Spleen (tissue), 11 donors: ENCODE results near the gene PRKG1. TPM values are rescaled to one million over a fixed set of nuclear protein-coding genes. Genes with fewer than 3 reads are reported as not detected.
A peak's percentile ranks its signal among the peaks of the same experiment; 100 is the strongest.

Experiments
- DNase-seq: peaks from one replicate; pipeline ENCODE4 v3.0.0-alpha.2; 2020
- H3K27ac ChIP-seq, 8 donors: fragments of 200-600 bp; sonication (generic) in 7 of 8; 1 replicate in 4 of 8; 2 replicates in 4 of 8; pipeline versions ENCODE4 v1.5.0 to v1.8.0; 2016 to 2021; ENCODE audit warnings: inconsistent platforms in 4 of 8, mild to moderate bottlenecking in 4 of 8, moderate library complexity in 1 of 8
- H3K27me3 ChIP-seq, 7 donors: fragments of 200-600 bp; sonication (generic) in 6 of 7; replicated peaks in 1 of 7; 1 replicate in 4 of 7; 2 replicates in 3 of 7; pipeline versions ENCODE4 v1.5.0 to v1.8.0; 2016 to 2021; ENCODE audit warnings: inconsistent platforms in 3 of 7, mild to moderate bottlenecking in 1 of 7
- H3K36me3 ChIP-seq, 6 donors: fragments of 200-600 bp; sonication (generic) in 5 of 6; 1 replicate in 4 of 6; 2 replicates in 2 of 6; pipeline versions ENCODE4 v1.5.0 to v1.8.0; 2016 to 2021; ENCODE audit warnings: inconsistent platforms in 2 of 6
- H3K4me1 ChIP-seq, 6 donors: fragments of 200-600 bp; sonication (generic) in 5 of 6; 1 replicate in 3 of 6; 2 replicates in 3 of 6; pipeline versions ENCODE4 v1.5.0 to v1.8.0; 2016 to 2021; ENCODE audit warnings: inconsistent platforms in 3 of 6
- H3K4me3 ChIP-seq, 8 donors: fragments of 200-600 bp; sonication (generic) in 7 of 8; 1 replicate in 4 of 8; 2 replicates in 4 of 8; pipeline versions ENCODE4 v1.5.0 to v1.8.0; 2016 to 2021; ENCODE audit warnings: inconsistent platforms in 4 of 8, mild to moderate bottlenecking in 4 of 8, moderate library complexity in 2 of 8
- H3K9me3 ChIP-seq, 8 donors: fragments of 200-600 bp; sonication (generic) in 7 of 8; 1 replicate in 4 of 8; 2 replicates in 4 of 8; pipeline versions ENCODE4 v1.5.0 to v1.8.0; 2016 to 2021; ENCODE audit warnings: inconsistent platforms in 4 of 8
- CTCF ChIP-seq, 11 experiments: fragments of 200-600 bp in 7 of 11; fragments of 450-650 bp in 4 of 11; sonication (generic) in 4 of 11; IDR thresholded peaks in 8 of 11; conservative IDR thresholded peaks in 3 of 11; 1 replicate in 7 of 11; 2 replicates in 4 of 11; pipeline versions ENCODE4 v1.4.0 to v1.8.0; 2016 to 2021; ENCODE audit warnings: antibody characterized with exemption in 11 of 11, inconsistent platforms in 4 of 11, mild to moderate bottlenecking in 1 of 11
- POLR2A ChIP-seq, 3 donors: fragments of 450-650 bp; IDR thresholded peaks; one replicate each; pipeline ENCODE4 v1.5.1; 2017; ENCODE audit warnings: antibody characterized with exemption in 3 of 3, mild to moderate bottlenecking in 1 of 3
- POLR2AphosphoS5 ChIP-seq, 3 donors: sonication (generic); formaldehyde crosslinking; IDR thresholded peaks; one replicate each; pipeline ENCODE4 v1.5.1; 2017; ENCODE audit warnings: antibody characterized with exemption in 3 of 3
- WGBS, 5 donors: extraction: QIAGEN DNeasy Blood & Tissue Kit in 3 of 5; methylation state at CpG; one replicate each; pipeline versions ENCODE4 v1.1.5 to v1.1.7; 2013 to 2018; 5-methylcytosine and 5-hydroxymethylcytosine counted together
- intact Hi-C: fragments of 100-400 bp; cut with DNase I; formaldehyde crosslinking; loops from one replicate; pipeline ENCODE4 v1.15.0; 2023; ENCODE audit warnings: low total_unique reads
- polyA plus RNA-seq, 3 donors: library from polyadenylated mRNA; stranded (reverse); fragments of 200-250 nt; gene quantifications; one replicate each; pipeline ENCODE4 v1.2.1, GENCODE V29; 2013
- total RNA-seq, 7 donors: library from RNA; depleted of rRNA in 3 of 7; stranded (reverse); fragments of >200 nt in 3 of 7; fragmentation: NEBNext Ultra II Directional in 4 of 7; extraction: Animal tissue kit (Norgen Biotek cat#: 25700) in 4 of 7; gene quantifications; one replicate each; pipeline versions ENCODE4 v1.1.0 to v1.2.1, GENCODE V29; 2016 to 2021
- donor health status: healthy with polysubstance abuse.
- donor health status: DM: no; HTN: no; CAD: no; lungs with moderate emphysema.
- donor health status: DM: no; HTN: no; CAD: no.
- donor health status: Bipolar disorder and iron deficiency.
- donor health status: healthy.
- donor health status: DM: no; HTN: no; CAD: no.
- donor health status: DM: yes; HTN: yes; CAD: no.

PRKG1 gene
- total and polyA plus RNA-seq, 10 donors: 0.65 to 10.5 (median 7.2) TPM

- WGBS, 5 donors: 69 to 89% (median 81%) methylated on average over 4 of the region's 4 CpGs
- Histone ChIP-seq H3K27ac (no peak overlapping the region), H3K36me3 (no peaks in the 10 kb centered on the region), H3K27me3 (no peaks in the 10 kb centered on the region), H3K4me1 (peaks cover 0 to 6% (median 0%) of the 10 kb centered on the region in 6 donors), H3K4me3 (no peak overlapping the region), H3K9me3 (no peaks in the 10 kb centered on the region)
- TF ChIP-seq POLR2A (IDR thresholded peaks at IDR 0.05) (no peak), POLR2AphosphoS5 (IDR thresholded peaks at IDR 0.05) (no peak), CTCF (IDR thresholded peaks at IDR 0.05 in 8 of 11, conservative IDR thresholded peaks at IDR 0.05 in 3 of 11) (no peak)
- no peak for DNase-seq
- intact Hi-C loops: no loop called here
Observed at GRCh38 chr10:51876503-51876902, 802.2 kb downstream of the PRKG1 start.

- no peaks in the 10 kb centered on the region for H3K9me3 ChIP-seq
- no peaks in the 10 kb centered on the region for H3K27me3 ChIP-seq
- no peak overlapping the region for H3K27ac ChIP-seq
- 92 to 96% (median 96%) methylated on average over 2 of the region's 2 CpGs for WGBS, 5 donors
- H3K4me1 ChIP-seq: peaks cover 0 to 6% (median 0%) of the 10 kb centered on the region in 6 donors
- no peak overlapping the region for H3K4me3 ChIP-seq
- no peaks in the 10 kb centered on the region for H3K36me3 ChIP-seq
- intact Hi-C loops: no loop called here
- TF ChIP-seq CTCF (IDR thresholded peaks at IDR 0.05 in 8 of 11, conservative IDR thresholded peaks at IDR 0.05 in 3 of 11) (no peak), POLR2A (IDR thresholded peaks at IDR 0.05) (no peak), POLR2AphosphoS5 (IDR thresholded peaks at IDR 0.05) (no peak)
- no peak for DNase-seq
Observed at GRCh38 chr10:51876979-51877378, 802.7 kb downstream of the PRKG1 start.

GRCh38 chr10:51877636-51878035 is 803.3 kb downstream of the PRKG1 start:
- Histone ChIP-seq H3K27ac (no peak overlapping the region), H3K4me1 (peaks cover 0 to 6% (median 0%) of the 10 kb centered on the region in 6 donors), H3K27me3 (no peaks in the 10 kb centered on the region), H3K36me3 (no peaks in the 10 kb centered on the region), H3K4me3 (no peak overlapping the region), H3K9me3 (no peaks in the 10 kb centered on the region)
- intact Hi-C loops: no loop called here
- 78 to 95% (median 79%) methylated on average over 1 of the region's 1 CpG for WGBS, 5 donors
- TF ChIP-seq CTCF (IDR thresholded peaks at IDR 0.05 in 8 of 11, conservative IDR thresholded peaks at IDR 0.05 in 3 of 11) (no peak), POLR2A (IDR thresholded peaks at IDR 0.05) (no peak), POLR2AphosphoS5 (IDR thresholded peaks at IDR 0.05) (no peak)
- DNase-seq: no peak

GRCh38 chr10:51878695-51879094 is 804.4 kb downstream of the PRKG1 start:
- H3K9me3 ChIP-seq: no peaks in the 10 kb centered on the region
- H3K4me3 ChIP-seq: no peak overlapping the region
- DNase-seq: no peak
- intact Hi-C loops: no loop called here
- no peaks in the 10 kb centered on the region for H3K27me3 ChIP-seq
- H3K36me3 ChIP-seq: no peaks in the 10 kb centered on the region
- TF ChIP-seq POLR2A (IDR thresholded peaks at IDR 0.05) (no peak), CTCF (IDR thresholded peaks at IDR 0.05 in 8 of 11, conservative IDR thresholded peaks at IDR 0.05 in 3 of 11) (no peak), POLR2AphosphoS5 (IDR thresholded peaks at IDR 0.05) (no peak)
- peak overlapping the region in 4 of 8 donors; percentile 10 to 24 (median 17) for H3K27ac ChIP-seq
- H3K4me1 ChIP-seq: peaks cover 0 to 6% (median 0%) of the 10 kb centered on the region in 6 donors
